ENCODE data around the gene KRTAP21-2.
"Not testable (repeated sequence)": the region's sequence is repeated elsewhere in the genome, so short reads cannot be mapped to it uniquely, and the experiment has no call there.

Gene KRTAP21-2

GRCh38 chr21:30747159-30747558, at the start of gene KRTAP21-2:
KRTAP21-2 (minus strand) TSS chr21:30747259; CDS start chr21:30747202, 57 bp downstream.
- DNase-seq = no peak

- no peak for DNase-seq
Measured at GRCh38 chr21:30793581-30794314, 46.7 kb upstream of the KRTAP21-2 start.

GRCh38 chr21:30779249-30779648, 32.2 kb upstream of the KRTAP21-2 start:
- DNase-seq = no peak

DNA sequence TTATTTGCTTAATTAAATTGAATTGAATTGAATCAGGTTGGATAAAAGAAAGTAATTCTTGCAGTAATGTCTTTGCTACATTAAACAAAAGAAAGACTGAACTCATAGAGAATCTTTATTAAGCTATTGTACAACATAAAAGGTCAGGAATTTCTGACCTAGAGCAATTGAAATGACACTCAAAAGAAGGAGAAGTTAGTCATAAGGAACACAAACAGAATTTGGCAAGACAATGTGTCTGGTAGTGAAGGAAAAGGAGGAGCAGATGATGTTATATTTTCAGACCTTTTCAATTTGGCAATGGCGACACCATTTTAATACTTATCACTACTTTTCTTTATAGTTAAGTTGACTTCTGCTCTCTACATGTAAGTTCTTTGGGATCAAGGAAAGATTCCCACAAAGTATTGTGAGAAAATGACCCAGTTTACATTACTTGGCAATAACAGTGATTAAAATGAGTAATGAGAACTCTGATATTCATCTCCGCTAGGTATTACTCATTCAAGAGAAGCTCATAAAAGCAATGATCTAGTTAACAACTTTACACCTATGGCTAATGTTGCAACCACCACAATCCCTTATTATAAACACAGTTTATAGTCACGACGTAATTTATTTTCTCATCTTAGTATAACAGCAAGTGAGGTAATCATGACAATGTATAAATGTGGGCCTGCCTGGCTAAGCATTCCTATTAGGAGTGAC, 22.8 kb upstream of the KRTAP21-2 start:
- no peak for DNase-seq

GRCh38 chr21:30760776-30761175, 13.7 kb upstream of the KRTAP21-2 start:
- no peak for DNase-seq

- DNase-seq = no peak
Measured at GRCh38 chr21:30758306-30758705, 11.2 kb upstream of the KRTAP21-2 start.

DNA sequence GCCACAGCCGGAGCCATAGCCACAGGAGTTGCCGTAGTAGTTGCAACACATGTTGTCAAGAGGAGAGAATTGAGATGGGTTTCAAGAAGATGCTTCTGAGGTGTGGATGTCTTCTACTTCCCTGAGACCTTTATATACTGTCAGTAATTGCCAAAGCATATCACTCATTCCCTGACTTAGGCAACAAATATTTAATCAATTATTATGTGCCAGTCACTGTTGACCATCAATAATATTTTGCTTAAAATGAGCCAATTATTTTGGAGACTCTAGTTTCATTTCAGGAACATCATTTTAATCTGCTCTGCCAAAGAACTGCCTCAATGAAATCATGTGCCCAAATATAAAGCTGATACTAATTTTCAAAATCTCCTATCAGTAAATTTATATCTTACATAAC, 8.3 kb upstream of the KRTAP21-2 start, which contains the start of gene KRTAP21-1:
TSS of gene KRTAP21-1 (minus strand) at position 101 of the 400 bp plus-strand sequence. CDS start at position 51, 50 bp downstream.
- DNase-seq = not testable (repeated sequence)

GRCh38 chr21:30740462-30740861, 6.6 kb downstream of the KRTAP21-2 start:
- DNase-seq = no peak

DNA sequence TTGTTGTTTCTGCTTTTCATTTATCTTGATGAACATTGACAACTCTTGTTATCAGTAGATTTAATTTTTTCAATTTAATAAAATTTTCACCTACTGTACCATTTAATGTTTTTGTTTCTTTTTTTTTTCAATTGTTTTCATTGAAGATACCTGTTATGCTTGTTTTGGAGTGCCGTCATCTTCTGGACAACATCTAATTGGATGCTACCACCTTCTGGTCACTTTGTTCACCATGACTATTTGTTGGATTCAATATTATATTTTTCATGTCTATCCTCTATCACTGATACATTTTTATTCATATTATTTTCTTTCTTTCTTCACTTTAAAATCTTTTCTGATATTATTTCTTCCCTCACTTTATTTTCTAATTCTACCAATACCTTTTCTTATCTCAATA, 14.0 kb downstream of the KRTAP21-2 start:
- DNase-seq = no peak

DNA sequence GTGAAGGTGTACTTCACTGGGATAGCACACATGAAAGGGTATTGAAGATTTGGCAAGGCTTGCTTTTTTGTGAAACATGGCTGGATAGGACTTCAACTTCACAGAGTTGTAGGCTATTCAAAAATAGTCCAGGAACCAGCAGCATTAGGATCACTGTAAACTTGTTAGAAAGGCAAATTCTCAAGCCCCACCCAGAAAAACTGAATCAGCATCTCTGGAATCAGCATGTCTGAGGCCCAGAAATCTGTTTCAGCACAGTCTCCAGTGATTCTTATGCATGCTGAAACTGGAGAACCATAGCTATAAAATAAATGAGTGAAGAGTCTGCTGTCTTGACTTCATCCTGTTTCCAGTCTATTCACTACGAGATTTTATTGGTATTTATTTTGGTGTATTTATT, 20.3 kb downstream of the KRTAP21-2 start:
- no peak for DNase-seq

DNA sequence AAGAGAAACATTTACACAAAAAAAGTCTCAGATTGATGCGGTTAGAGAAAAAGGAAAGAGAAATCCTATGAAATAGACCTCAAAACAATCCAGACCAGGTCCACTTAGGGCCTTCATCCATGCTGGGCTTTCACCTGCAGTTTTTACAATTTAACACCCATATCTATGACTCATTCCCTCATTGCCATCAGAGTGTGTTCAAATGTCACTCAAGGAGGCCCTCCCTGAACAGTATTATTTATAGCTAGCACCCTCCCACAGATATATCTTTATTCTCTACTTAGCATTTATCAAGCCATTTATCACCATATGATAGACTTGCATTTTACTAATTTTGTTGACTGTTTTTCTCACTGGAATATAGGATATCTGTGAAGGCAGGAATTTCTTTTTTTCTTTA, 27.7 kb downstream of the KRTAP21-2 start:
- no peak for DNase-seq

- DNase-seq = peak in 1 of 2 donors; percentile 27
Measured at GRCh38 chr21:30718239-30718909, 28.7 kb downstream of the KRTAP21-2 start, which contains the start of gene KRTAP21-3. KRTAP21-3 (minus strand) TSS chr21:30718777; CDS start chr21:30718759, 18 bp downstream.

- no peak for DNase-seq
Measured at GRCh38 chr21:30717105-30717504, 30.0 kb downstream of the KRTAP21-2 start.

DNA sequence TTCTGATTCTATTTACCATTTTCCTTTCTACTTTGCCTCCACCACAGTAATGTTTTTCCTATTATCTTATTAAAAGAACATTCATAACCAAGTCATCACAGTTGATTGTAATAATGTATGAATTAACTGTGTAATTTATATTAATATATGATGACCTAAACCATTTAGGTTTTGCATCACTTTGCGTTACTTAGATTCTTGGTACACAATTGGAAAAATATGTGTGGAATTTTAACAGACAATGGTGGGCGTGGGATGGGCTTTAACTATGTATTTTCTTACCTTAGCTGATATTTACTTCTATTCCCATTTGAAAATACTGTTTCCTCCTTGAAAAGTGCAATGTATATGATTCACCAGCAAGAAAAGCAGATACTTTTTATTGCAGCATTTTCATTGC, 32.1 kb downstream of the KRTAP21-2 start:
- no peak for DNase-seq

GRCh38 chr21:30714456-30714855, 32.6 kb downstream of the KRTAP21-2 start:
- no peak for DNase-seq

- no peak for DNase-seq
Measured at GRCh38 chr21:30713766-30714165, 33.3 kb downstream of the KRTAP21-2 start.

- DNase-seq = peak in 1 of 2 donors; percentile 48
Measured at GRCh38 chr21:30710499-30710898, 36.6 kb downstream of the KRTAP21-2 start.

- DNase-seq = no peak
Measured at GRCh38 chr21:30707409-30707808, 39.6 kb downstream of the KRTAP21-2 start.
